ENCODE data around the gene CYB5RL.

DNA sequence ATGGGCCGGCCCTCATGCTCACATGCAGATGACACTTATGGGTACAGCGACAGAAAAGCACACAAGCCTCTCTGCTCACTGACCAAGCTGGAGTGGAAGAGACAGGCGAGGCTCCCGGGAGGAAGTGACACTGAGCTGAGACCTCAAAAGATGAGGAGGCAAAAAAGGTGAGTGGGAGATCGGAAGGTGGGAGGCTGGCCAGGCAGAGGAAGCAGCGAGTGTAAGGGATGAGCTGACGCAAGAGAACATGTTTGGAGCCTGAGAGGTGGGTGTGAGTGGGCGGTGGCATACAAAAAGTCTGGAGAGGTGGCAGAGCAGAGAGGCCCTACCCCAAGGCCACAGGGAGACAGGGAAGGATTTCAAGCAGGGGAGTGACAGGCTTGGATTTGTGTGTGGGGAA lies 28.8 kb downstream of the CYB5RL start:
- TF ChIP-seq, protein P1, sequence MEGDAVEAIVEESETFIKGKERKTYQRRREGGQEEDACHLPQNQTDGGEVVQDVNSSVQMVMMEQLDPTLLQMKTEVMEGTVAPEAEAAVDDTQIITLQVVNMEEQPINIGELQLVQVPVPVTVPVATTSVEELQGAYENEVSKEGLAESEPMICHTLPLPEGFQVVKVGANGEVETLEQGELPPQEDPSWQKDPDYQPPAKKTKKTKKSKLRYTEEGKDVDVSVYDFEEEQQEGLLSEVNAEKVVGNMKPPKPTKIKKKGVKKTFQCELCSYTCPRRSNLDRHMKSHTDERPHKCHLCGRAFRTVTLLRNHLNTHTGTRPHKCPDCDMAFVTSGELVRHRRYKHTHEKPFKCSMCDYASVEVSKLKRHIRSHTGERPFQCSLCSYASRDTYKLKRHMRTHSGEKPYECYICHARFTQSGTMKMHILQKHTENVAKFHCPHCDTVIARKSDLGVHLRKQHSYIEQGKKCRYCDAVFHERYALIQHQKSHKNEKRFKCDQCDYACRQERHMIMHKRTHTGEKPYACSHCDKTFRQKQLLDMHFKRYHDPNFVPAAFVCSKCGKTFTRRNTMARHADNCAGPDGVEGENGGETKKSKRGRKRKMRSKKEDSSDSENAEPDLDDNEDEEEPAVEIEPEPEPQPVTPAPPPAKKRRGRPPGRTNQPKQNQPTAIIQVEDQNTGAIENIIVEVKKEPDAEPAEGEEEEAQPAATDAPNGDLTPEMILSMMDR (IDR thresholded peaks at IDR 0.05): no peak
- no peak for TF ChIP-seq POLR2AphosphoS5 (IDR thresholded peaks at IDR 0.05)

Measured in sigmoid colon (tissue), 4 donors.